ENCODE measurements around the gene UBA6. TPM values are rescaled to one million over a fixed set of nuclear protein-coding genes. Genes with fewer than 3 reads are reported as not detected.

UBA6 gene
- 69.2 and 100 TPM in 2 replicates for total RNA-seq

GRCh38 chr4:67700738-67701516, at the start of gene UBA6:
TSS of gene UBA6 (minus strand) at chr4:67701155. CDS start at chr4:67701119, 36 bp downstream.
- H3K4me3 ChIP-seq (ENCODE audit: low read depth, low read length) = peak within 1 kb of the TSS; percentile 98
- peak; percentile 72 for DNase-seq (ENCODE audit: low read depth)
- peak; percentile 38 for TF ChIP-seq CTCF (conservative IDR thresholded peaks at IDR 0.05; ENCODE audit: low read depth, low read length)

DNA sequence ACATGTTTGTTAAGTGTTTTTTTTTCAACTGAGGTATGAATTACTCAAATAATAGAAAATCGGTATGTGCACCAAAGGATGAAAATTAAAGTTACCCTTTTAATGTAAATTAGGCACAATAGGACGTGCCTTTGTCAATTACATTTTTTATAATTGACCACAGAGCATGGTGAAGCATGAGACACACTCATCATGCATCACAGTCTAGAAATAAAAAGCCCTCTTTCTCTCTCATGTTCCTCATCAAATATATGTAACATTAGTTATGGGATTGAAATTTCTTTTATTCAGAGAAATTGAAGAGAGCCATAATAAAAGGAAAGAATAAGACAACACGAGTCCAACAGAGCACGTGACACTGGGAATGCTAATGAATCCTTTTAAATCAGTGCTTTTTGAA, 49.7 kb upstream of the UBA6 start:
- TF ChIP-seq CTCF (conservative IDR thresholded peaks at IDR 0.05; ENCODE audit: low read depth, low read length) = no peak
- no peak overlapping the region for H3K4me3 ChIP-seq (ENCODE audit: low read depth, low read length)
- DNase-seq (ENCODE audit: low read depth) = no peak

DNA sequence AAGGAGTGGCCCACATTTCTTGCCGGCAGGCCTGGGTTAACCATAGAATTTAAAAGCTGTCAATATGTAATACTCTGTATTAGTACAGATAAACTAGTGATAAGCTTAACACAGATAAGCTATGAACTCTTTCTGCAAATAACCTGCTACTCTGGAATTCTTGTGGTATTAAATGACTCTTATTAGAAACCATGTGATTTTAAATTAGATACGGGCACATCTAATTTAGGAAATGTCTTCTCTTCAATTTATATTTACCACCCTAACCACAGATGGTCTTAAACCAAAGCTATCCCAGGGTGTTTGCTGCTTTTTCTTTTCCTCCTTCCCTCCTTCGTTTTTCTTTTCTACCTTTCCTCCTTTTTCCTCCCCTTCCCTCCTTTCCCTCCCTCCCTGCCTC, 48.3 kb upstream of the UBA6 start:
- no peak overlapping the region for H3K4me3 ChIP-seq (ENCODE audit: low read depth, low read length)
- no peak for TF ChIP-seq CTCF (conservative IDR thresholded peaks at IDR 0.05; ENCODE audit: low read depth, low read length)

DNA sequence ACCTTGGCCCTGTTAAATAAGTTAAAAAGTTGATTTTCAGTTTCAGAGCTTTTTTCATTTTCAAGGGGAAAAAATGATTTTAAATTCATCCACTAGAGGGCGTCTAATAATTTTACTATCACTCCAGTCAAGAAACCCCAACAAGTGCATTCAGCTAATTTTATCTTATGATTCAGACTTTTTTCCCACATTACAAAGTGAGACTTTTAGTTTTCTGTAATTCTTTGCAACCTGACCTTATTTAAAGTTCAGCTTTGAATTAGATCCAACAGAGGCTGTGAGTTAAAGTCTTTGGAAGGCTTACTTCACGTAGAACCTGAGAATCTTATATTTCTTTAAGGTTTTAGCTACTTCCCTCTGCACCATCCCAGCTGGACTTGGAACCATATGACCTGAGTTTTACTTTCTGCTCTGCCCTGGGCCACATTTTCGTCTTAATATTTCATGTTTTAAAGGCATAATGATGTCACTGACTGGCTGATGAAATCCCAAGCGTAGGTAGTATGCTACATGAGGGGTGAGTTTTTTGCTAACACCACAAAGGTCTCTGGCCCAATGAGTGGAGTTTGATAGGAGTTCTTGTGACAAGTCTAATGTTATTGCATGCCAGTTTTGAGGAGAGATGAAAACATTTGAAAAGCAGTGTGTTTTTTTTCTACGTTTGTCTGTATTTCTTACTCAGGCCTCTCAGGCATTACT, 46.0 kb upstream of the UBA6 start:
- H3K4me3 ChIP-seq (ENCODE audit: low read depth, low read length) = no peak overlapping the region
- DNase-seq (ENCODE audit: low read depth) = no peak
- peak; percentile 61 for TF ChIP-seq CTCF (conservative IDR thresholded peaks at IDR 0.05; ENCODE audit: low read depth, low read length)

More for the DNA sequence above, 48.3 kb upstream of the UBA6 start:
- DNase-seq (ENCODE audit: low read depth) = no peak

- no peak for DNase-seq (ENCODE audit: low read depth)
- no peak for TF ChIP-seq CTCF (conservative IDR thresholded peaks at IDR 0.05; ENCODE audit: low read depth, low read length)
- H3K4me3 ChIP-seq (ENCODE audit: low read depth, low read length) = no peak overlapping the region
Measured at GRCh38 chr4:67744561-67745283, 43.8 kb upstream of the UBA6 start.

GRCh38 chr4:67743194-67743593, 42.2 kb upstream of the UBA6 start:
- DNase-seq (ENCODE audit: low read depth) = no peak
- TF ChIP-seq CTCF (conservative IDR thresholded peaks at IDR 0.05; ENCODE audit: low read depth, low read length) = no peak
- no peak overlapping the region for H3K4me3 ChIP-seq (ENCODE audit: low read depth, low read length)
